ENCODE data around the gene KHDRBS2.

Gene KHDRBS2

GRCh38 chr6:62280099-62280498, 5.9 kb downstream of the KHDRBS2 start:
- H3K4me3 ChIP-seq (replicated peaks; ENCODE audit: insufficient read depth, low read length), result no peak overlapping the region
- TF ChIP-seq CTCF (IDR thresholded peaks at IDR 0.05; ENCODE audit: insufficient read depth, low read length) (no peak), REST (IDR thresholded peaks at IDR 0.05; ENCODE audit: insufficient replicate concordance, low read depth) (no peak), SPI1 (IDR thresholded peaks at IDR 0.05; ENCODE audit: borderline replicate concordance, low read depth) (no peak), POLR2AphosphoS5 (IDR thresholded peaks at IDR 0.05; ENCODE audit: low read depth) (no peak), GABPA (IDR thresholded peaks at IDR 0.05; ENCODE audit: low read depth) (no peak)
- DNase-seq (ENCODE audit: low read depth in 1 of 2, low spot score in 1 of 2), result no peak
- H3K27ac ChIP-seq (replicated peaks), result no peak overlapping the region
- H3K27me3 ChIP-seq (ENCODE audit: insufficient read depth, poor library complexity, severe bottlenecking), result peaks cover 4% of the 10 kb centered on the region

GRCh38 chr6:62272114-62272513, 13.9 kb downstream of the KHDRBS2 start:
- TF ChIP-seq POLR2AphosphoS5 (IDR thresholded peaks at IDR 0.05; ENCODE audit: low read depth) (no peak), CTCF (IDR thresholded peaks at IDR 0.05; ENCODE audit: insufficient read depth, low read length) (no peak), REST (IDR thresholded peaks at IDR 0.05; ENCODE audit: insufficient replicate concordance, low read depth) (no peak), GABPA (IDR thresholded peaks at IDR 0.05; ENCODE audit: low read depth) (no peak), SPI1 (IDR thresholded peaks at IDR 0.05; ENCODE audit: borderline replicate concordance, low read depth) (no peak)
- Histone ChIP-seq H3K27ac (replicated peaks) (no peak overlapping the region), H3K4me3 (replicated peaks; ENCODE audit: insufficient read depth, low read length) (no peak overlapping the region), H3K27me3 (ENCODE audit: insufficient read depth, poor library complexity, severe bottlenecking) (no peaks in the 10 kb centered on the region)
- DNase-seq (ENCODE audit: low read depth in 1 of 2, low spot score in 1 of 2), result no peak

GRCh38 chr6:62265906-62266525, 20.0 kb downstream of the KHDRBS2 start:
- H3K27ac ChIP-seq (replicated peaks), result no peak overlapping the region

More at GRCh38 chr6:62265906-62266525, 20.0 kb downstream of the KHDRBS2 start:
- no peaks in the 10 kb centered on the region for H3K27me3 ChIP-seq (ENCODE audit: insufficient read depth, poor library complexity, severe bottlenecking)
- no peak overlapping the region for H3K4me3 ChIP-seq (replicated peaks; ENCODE audit: insufficient read depth, low read length)
- DNase-seq (ENCODE audit: low read depth in 1 of 2, low spot score in 1 of 2), result no peak
- no peak for TF ChIP-seq SPI1 (IDR thresholded peaks at IDR 0.05; ENCODE audit: borderline replicate concordance, low read depth)
- TF ChIP-seq GABPA (IDR thresholded peaks at IDR 0.05; ENCODE audit: low read depth), result no peak
- TF ChIP-seq POLR2AphosphoS5 (IDR thresholded peaks at IDR 0.05; ENCODE audit: low read depth), result no peak
- TF ChIP-seq CTCF (IDR thresholded peaks at IDR 0.05; ENCODE audit: insufficient read depth, low read length), result no peak
- TF ChIP-seq REST (IDR thresholded peaks at IDR 0.05; ENCODE audit: insufficient replicate concordance, low read depth), result no peak
